ENCODE results near the gene GAPVD1.

GAPVD1 gene

GRCh38 chr9:125391704-125392103 lies 130.1 kb downstream of the GAPVD1 start:
- DNase-seq (no peak), ATAC-seq (ENCODE audit: insufficient read depth, low read depth) (no peak)
- Histone ChIP-seq H3K9ac (ENCODE audit: low read depth, low read length) (no peak overlapping the region), H3K27ac (ENCODE audit: low read length) (no peak overlapping the region), H3K27me3 (ENCODE audit: insufficient read depth, low read length, poor library complexity) (no peaks in the 10 kb centered on the region), H3K4me1 (ENCODE audit: insufficient read depth, low read length) (no peaks in the 10 kb centered on the region), H3K79me2 (ENCODE audit: insufficient read depth, low read length) (no peaks in the 10 kb centered on the region), H3K4me2 (ENCODE audit: insufficient read depth, low read length) (no peak overlapping the region), H2AFZ (ENCODE audit: low read depth, low read length) (no peak overlapping the region), H3K9me3 (ENCODE audit: insufficient read depth, low read length, severe bottlenecking) (no peaks in the 10 kb centered on the region), H3K36me3 (ENCODE audit: insufficient read depth, low read length) (no peaks in the 10 kb centered on the region), H4K20me1 (ENCODE audit: insufficient read depth, low read length) (no peaks in the 10 kb centered on the region), H3K4me3 (ENCODE audit: low read depth in 1 of 2, low read length in 2 of 2) (no peak overlapping the region)
- TF ChIP-seq CTCF (IDR thresholded peaks at IDR 0.05; ENCODE audit: borderline replicate concordance, extremely low read depth, low read length, poor library complexity, severe bottlenecking) = no peak
- no peak for TF ChIP-seq EZH2 (IDR thresholded peaks at IDR 0.05; ENCODE audit: borderline replicate concordance, low read depth, low read length, severe bottlenecking)

GRCh38 chr9:125393426-125393825 lies 131.8 kb downstream of the GAPVD1 start:
- no peak overlapping the region for H2AFZ ChIP-seq (ENCODE audit: low read depth, low read length)
- H3K27ac ChIP-seq (ENCODE audit: low read length) = no peak overlapping the region
- no peaks in the 10 kb centered on the region for H3K27me3 ChIP-seq (ENCODE audit: insufficient read depth, low read length, poor library complexity)
- no peaks in the 10 kb centered on the region for H3K4me1 ChIP-seq (ENCODE audit: insufficient read depth, low read length)
- no peaks in the 10 kb centered on the region for H3K9me3 ChIP-seq (ENCODE audit: insufficient read depth, low read length, severe bottlenecking)
- no peak overlapping the region for H3K4me3 ChIP-seq (ENCODE audit: low read depth in 1 of 2, low read length in 2 of 2)
- ATAC-seq (ENCODE audit: insufficient read depth, low read depth) = no peak
- DNase-seq = no peak
- no peak overlapping the region for H3K9ac ChIP-seq (ENCODE audit: low read depth, low read length)
- no peaks in the 10 kb centered on the region for H3K79me2 ChIP-seq (ENCODE audit: insufficient read depth, low read length)
- no peak overlapping the region for H3K4me2 ChIP-seq (ENCODE audit: insufficient read depth, low read length)
- H4K20me1 ChIP-seq (ENCODE audit: insufficient read depth, low read length) = no peaks in the 10 kb centered on the region
- no peaks in the 10 kb centered on the region for H3K36me3 ChIP-seq (ENCODE audit: insufficient read depth, low read length)
- TF ChIP-seq CTCF (IDR thresholded peaks at IDR 0.05; ENCODE audit: borderline replicate concordance, extremely low read depth, low read length, poor library complexity, severe bottlenecking) (no peak), EZH2 (IDR thresholded peaks at IDR 0.05; ENCODE audit: borderline replicate concordance, low read depth, low read length, severe bottlenecking) (no peak)

- no peaks in the 10 kb centered on the region for H3K4me1 ChIP-seq (ENCODE audit: insufficient read depth, low read length)
- H4K20me1 ChIP-seq (ENCODE audit: insufficient read depth, low read length) = no peaks in the 10 kb centered on the region
- DNase-seq (no peak), ATAC-seq (ENCODE audit: insufficient read depth, low read depth) (no peak)
- no peaks in the 10 kb centered on the region for H3K27me3 ChIP-seq (ENCODE audit: insufficient read depth, low read length, poor library complexity)
- H3K4me3 ChIP-seq (ENCODE audit: low read depth in 1 of 2, low read length in 2 of 2) = no peak overlapping the region
- TF ChIP-seq CTCF (IDR thresholded peaks at IDR 0.05; ENCODE audit: borderline replicate concordance, extremely low read depth, low read length, poor library complexity, severe bottlenecking) = no peak
- H2AFZ ChIP-seq (ENCODE audit: low read depth, low read length) = no peak overlapping the region
- no peaks in the 10 kb centered on the region for H3K79me2 ChIP-seq (ENCODE audit: insufficient read depth, low read length)
- H3K27ac ChIP-seq (ENCODE audit: low read length) = no peak overlapping the region
- no peaks in the 10 kb centered on the region for H3K9me3 ChIP-seq (ENCODE audit: insufficient read depth, low read length, severe bottlenecking)
- no peaks in the 10 kb centered on the region for H3K36me3 ChIP-seq (ENCODE audit: insufficient read depth, low read length)
- no peak overlapping the region for H3K9ac ChIP-seq (ENCODE audit: low read depth, low read length)
- no peak overlapping the region for H3K4me2 ChIP-seq (ENCODE audit: insufficient read depth, low read length)
These were observed 135.2 kb downstream of the GAPVD1 start for GRCh38 chr9:125396799-125397198.

GRCh38 chr9:125397736-125398135 lies 136.1 kb downstream of the GAPVD1 start:
- Histone ChIP-seq H3K36me3 (ENCODE audit: insufficient read depth, low read length) (no peaks in the 10 kb centered on the region), H4K20me1 (ENCODE audit: insufficient read depth, low read length) (no peaks in the 10 kb centered on the region), H3K27ac (ENCODE audit: low read length) (no peak overlapping the region), H2AFZ (ENCODE audit: low read depth, low read length) (no peak overlapping the region), H3K79me2 (ENCODE audit: insufficient read depth, low read length) (no peaks in the 10 kb centered on the region), H3K4me3 (ENCODE audit: low read depth in 1 of 2, low read length in 2 of 2) (no peak overlapping the region), H3K4me1 (ENCODE audit: insufficient read depth, low read length) (no peaks in the 10 kb centered on the region), H3K4me2 (ENCODE audit: insufficient read depth, low read length) (no peak overlapping the region), H3K27me3 (ENCODE audit: insufficient read depth, low read length, poor library complexity) (no peaks in the 10 kb centered on the region), H3K9me3 (ENCODE audit: insufficient read depth, low read length, severe bottlenecking) (no peaks in the 10 kb centered on the region), H3K9ac (ENCODE audit: low read depth, low read length) (no peak overlapping the region)
- DNase-seq = no peak
- TF ChIP-seq EZH2 (IDR thresholded peaks at IDR 0.05; ENCODE audit: borderline replicate concordance, low read depth, low read length, severe bottlenecking) (no peak), CTCF (IDR thresholded peaks at IDR 0.05; ENCODE audit: borderline replicate concordance, extremely low read depth, low read length, poor library complexity, severe bottlenecking) (no peak)
- ATAC-seq (ENCODE audit: insufficient read depth, low read depth) = no peak

All from DND-41 (cell line).